ELR (cell line): ENCODE measurements around the gene SLC12A7.

Experiments
- DNase-seq: peaks from one replicate; pipeline ENCODE4 v3.0.0-alpha.2; 2015; ENCODE audit warnings: low read depth

SLC12A7 gene

GRCh38 chr5:1125030-1125357, 13.1 kb upstream of the SLC12A7 start:
- DNase-seq, result no peak

GRCh38 chr5:1124205-1125029, 12.6 kb upstream of the SLC12A7 start:
- no peak for DNase-seq

- no peak for DNase-seq
These were observed 11.7 kb upstream of the SLC12A7 start for GRCh38 chr5:1123418-1124147.

- no peak for DNase-seq
These were observed 10.8 kb upstream of the SLC12A7 start for GRCh38 chr5:1122511-1123294.

- DNase-seq, result no peak
These were observed 10.0 kb upstream of the SLC12A7 start for GRCh38 chr5:1121891-1122290.

GRCh38 chr5:1121044-1121443, 9.2 kb upstream of the SLC12A7 start:
- no peak for DNase-seq

GRCh38 chr5:1120236-1120999, 8.6 kb upstream of the SLC12A7 start:
- DNase-seq, result no peak

- no peak for DNase-seq
These were observed 7.5 kb upstream of the SLC12A7 start for GRCh38 chr5:1119312-1119831.

GRCh38 chr5:1118738-1119137, 6.9 kb upstream of the SLC12A7 start:
- no peak for DNase-seq

GRCh38 chr5:1118231-1118698, 6.4 kb upstream of the SLC12A7 start:
- DNase-seq, result no peak

- DNase-seq, result no peak
These were observed 5.1 kb upstream of the SLC12A7 start for GRCh38 chr5:1116977-1117376.

- no peak for DNase-seq
These were observed 4.4 kb upstream of the SLC12A7 start for GRCh38 chr5:1116109-1116740.

- DNase-seq, result no peak
These were observed 3.4 kb upstream of the SLC12A7 start for GRCh38 chr5:1115123-1115815.

- DNase-seq, result no peak
These were observed 2.1 kb upstream of the SLC12A7 start for GRCh38 chr5:1113805-1114586.

GRCh38 chr5:1113332-1113690, 1.4 kb upstream of the SLC12A7 start:
- DNase-seq, result no peak

- no peak for DNase-seq
These were observed 901 bp upstream of the SLC12A7 start for GRCh38 chr5:1112596-1113331.

- no peak for DNase-seq
These were observed 579 bp downstream of the SLC12A7 start for GRCh38 chr5:1111241-1111726.

GRCh38 chr5:1110307-1111240, 1.3 kb downstream of the SLC12A7 start:
- DNase-seq, result no peak
